Hematopoietic multipotent progenitor cell treated with erythropoietin and hydrocortisone succinate and interleukin-3 and kit ligand, for 4 days (in vitro differentiated cells): Measurements from ENCODE around the gene FNDC11.

Source experiments
- DNase-seq: peaks from one replicate; pipeline ENCODE4 v3.0.0-alpha.2; 2015

The FNDC11 gene, protein sequence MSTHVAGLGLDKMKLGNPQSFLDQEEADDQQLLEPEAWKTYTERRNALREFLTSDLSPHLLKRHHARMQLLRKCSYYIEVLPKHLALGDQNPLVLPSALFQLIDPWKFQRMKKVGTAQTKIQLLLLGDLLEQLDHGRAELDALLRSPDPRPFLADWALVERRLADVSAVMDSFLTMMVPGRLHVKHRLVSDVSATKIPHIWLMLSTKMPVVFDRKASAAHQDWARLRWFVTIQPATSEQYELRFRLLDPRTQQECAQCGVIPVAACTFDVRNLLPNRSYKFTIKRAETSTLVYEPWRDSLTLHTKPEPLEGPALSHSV

GRCh38 chr20:63553933-63554290 is at the start of gene FNDC11:
TSS of gene FNDC11 (plus strand) at chr20:63554159. CDS start at chr20:63555664, 1,505 bp downstream.
- peak; percentile 69 for DNase-seq

DNA sequence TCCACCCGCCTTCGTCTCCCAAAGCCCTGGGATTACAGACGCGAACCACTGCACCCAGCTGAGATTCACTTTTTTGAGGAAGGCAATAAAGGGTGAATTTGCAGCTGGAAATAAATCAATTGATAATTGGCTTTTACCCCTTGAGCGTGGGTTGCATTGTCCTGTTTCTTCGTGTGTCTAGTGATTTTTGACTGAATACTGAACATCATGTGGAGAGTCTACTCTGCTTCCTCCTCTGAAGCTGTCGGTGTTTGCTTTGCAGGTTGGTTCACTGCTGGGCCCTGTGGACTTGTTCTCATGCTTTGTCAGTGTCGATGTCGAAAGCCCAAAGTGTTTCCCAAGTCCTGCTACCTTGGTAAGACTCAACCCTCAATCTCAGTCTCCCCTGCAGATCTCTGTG is 49.3 kb upstream of the FNDC11 start:
- no peak for DNase-seq

DNA sequence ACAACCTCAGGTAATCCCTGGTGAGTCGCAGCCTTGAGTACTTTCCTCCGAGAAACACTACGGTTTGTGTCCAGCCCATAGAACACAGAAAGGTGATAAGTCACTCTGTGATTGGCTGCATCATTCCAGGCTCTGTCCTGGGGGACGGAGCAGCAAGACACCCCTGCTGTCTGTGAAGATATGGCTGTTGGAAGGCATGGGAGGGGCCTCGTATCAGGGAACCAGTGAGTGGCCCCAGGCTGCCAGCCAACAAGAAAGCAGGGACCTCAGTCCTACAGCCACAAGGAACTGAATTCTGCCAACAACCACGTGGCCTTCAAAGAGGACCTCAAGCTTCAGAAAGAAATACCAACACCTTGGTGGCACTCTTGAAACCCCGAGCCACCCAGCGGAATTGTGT is 48.7 kb upstream of the FNDC11 start:
- DNase-seq: no peak

GRCh38 chr20:63505723-63506122 is 48.2 kb upstream of the FNDC11 start:
- no peak for DNase-seq

- DNase-seq: no peak
Observed at GRCh38 chr20:63507083-63507743, 46.7 kb upstream of the FNDC11 start.

GRCh38 chr20:63508072-63508768 is 45.7 kb upstream of the FNDC11 start:
- no peak for DNase-seq

GRCh38 chr20:63509088-63509564 is 44.8 kb upstream of the FNDC11 start:
- no peak for DNase-seq

GRCh38 chr20:63513207-63513606 is 40.8 kb upstream of the FNDC11 start:
- no peak for DNase-seq

GRCh38 chr20:63514520-63514919 is 39.4 kb upstream of the FNDC11 start:
- DNase-seq: peak; percentile 84

DNA sequence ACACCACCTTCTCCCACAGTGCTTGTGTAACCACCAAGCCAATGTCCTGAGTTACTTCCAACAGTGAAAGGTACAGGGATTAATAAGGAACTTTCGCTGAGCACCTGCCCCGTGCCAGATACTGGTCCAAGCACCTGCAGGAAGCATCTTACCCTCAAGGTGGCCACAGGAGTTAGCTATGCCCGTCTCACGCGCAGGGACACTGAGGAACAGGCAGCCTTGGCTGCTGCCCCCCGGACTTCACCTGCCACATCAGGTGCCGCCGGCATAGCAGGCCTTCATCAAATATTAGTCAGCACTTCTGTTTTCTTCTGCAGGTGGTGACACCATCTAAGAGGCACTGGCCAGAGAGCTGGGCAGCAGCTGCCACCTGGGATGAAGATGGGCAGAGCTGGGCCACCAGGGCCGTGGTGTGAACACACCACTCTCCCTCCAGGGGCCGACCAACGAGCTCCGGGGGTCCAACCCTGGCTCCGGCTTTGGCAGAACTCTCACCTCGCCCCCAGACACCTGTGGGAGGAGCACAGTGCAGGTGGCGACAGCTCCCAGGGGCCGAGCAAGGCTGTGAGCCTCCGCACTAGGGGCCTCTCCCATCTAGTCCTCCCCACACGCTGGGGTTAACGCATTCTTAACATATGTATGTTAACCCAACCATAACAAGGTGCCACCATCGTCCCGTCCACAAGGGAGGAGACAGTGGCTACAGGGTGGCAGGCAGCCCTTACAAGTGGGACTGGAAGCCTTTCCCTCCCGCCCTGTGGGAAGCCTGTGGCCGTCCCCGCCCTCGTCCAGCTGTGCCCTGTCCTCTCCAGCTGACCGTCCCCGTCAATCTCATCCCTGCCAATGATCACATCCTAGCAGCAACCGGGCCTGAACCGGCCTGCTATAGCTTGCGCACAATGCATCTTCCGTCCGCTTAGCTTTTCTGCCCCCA is 36.3 kb upstream of the FNDC11 start:
- no peak for DNase-seq

- no peak for DNase-seq
Observed at GRCh38 chr20:63518351-63518861, 35.6 kb upstream of the FNDC11 start.

DNA sequence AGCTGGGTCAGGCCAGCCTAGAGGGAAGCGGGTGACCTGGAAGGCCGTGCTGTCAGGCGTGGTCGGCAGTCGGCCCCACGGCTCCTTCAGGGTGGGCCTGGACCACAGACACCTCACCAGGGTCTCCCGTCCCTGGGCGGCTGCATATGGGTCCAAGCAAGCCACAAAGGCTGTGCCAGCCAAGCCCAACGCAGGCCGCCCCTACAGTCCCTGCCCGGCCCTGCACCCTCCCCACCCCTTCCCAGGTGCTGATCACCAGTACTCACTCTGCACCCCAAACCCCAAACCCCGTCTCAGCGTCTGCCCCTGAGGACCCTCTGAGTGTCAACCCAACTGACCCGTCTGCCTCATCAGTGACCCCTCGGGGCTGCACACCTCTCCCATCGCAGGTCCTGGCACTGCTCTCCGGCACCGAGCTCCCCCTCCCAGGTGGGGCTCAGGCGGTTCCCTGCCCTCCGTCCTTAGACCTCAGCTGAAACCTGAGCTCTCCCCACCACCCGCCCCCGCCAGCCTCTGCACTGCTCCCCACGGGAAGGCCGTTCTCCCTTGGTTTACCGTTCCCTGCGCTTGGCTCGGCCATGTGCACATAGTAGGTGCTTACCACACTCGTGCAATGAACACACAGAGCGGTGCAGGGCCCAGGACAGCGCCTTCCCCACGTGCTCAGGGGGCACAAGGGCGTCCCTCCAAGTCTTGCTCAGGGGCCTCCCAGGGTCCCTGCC is 34.9 kb upstream of the FNDC11 start:
- no peak for DNase-seq

DNA sequence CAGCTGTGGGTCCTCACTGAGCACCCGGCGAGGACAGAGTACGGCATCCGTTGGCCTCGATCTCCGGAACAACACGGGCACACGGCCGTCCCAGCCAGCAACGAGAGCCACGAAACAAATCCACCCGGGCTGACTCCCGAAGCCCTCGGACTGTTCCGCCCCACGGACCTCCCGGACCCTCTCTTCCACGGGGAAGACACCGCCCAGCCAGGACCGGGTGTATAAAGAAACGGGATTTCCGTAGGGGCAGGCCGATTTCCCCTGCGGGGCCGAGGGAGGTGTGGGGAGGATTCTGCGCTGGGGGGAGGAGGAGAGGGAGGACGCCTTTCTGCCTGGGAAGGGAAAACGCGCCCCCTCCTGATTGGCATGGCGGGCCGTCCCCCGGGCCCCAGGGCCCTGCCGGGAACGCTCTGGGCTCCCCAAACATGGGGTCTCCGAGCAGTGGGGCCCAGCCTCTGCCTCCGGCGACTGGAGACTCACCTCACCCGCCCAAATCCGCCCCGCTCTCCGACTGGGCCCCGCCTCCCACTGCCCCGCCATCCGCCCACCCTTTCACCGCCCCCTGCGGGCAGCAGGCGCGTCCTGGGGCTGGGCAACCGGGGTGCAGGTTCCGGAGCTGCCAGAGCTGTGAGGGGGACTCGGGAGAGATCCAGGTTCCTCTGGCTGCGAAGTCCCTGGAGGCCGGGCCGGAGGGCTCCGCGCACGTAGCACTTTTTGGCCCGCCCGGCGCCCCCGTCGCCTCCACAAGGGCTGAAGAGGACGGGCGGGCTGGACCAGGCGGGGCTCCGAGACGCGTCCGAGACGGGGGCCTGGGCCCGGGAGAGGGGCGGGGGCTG is 34.1 kb upstream of the FNDC11 start:
- peak; percentile 67 for DNase-seq

DNA sequence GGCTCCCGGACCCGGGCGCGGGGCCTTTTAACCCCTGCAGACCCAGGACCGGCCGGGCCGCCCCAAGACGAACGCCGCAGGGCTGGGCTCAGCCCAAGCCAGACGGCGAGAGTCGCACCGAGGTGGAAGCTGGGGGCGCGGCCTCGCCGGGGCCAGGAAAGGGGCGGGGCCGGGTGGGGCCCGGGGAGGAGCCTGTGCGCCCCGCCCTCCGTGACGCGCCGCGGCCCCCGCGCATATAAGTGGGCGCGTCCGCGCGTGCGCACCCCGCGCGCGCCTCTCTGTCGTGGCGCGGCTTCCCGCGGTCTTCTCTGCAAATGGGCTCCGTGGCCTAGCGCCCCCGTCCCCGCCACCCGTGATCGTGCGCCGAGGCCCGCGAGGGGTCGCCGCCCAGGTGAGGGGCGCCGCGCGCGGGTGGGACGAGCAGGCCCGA is 33.4 kb upstream of the FNDC11 start, which contains the start of gene PPDPF:
Gene PPDPF, plus strand, starts transcription at position 262 of the 430 bp plus-strand sequence. CDS start 544 bp downstream, outside the sequence.
- peak; percentile 87 for DNase-seq

DNA sequence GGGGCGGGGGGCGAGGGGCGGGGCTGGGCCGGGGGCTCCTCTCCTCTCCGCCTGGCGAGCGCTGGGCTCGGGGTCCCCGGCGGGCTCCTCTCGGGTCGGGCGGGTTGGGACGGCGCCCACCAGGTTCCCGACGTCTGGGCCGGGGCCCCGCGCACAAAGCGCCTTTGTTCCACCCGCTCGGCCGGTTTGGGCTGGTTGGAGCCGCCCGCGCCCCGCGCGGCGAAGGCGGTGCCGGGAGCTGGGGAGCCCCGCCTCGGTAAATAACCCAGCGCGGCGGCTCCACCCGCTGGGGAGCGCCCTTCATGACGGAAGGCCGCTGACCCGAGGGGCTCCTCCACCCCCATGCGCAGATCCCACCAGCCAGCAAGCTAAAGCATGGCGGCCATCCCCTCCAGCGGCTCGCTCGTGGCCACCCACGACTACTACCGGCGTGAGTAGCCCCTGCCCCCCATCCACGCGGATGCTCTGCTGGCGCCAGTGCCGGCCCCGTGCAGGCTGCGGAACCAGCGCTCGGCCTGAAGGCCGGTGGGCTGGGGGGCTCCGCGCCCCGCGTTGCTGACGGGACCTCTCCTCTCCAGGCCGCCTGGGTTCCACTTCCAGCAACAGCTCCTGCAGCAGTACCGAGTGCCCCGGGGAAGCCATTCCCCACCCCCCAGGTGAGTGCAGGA is 32.9 kb upstream of the FNDC11 start:
- DNase-seq: peak; percentile 86

GRCh38 chr20:63521602-63522001 is 32.4 kb upstream of the FNDC11 start:
- no peak for DNase-seq

GRCh38 chr20:63522091-63522868 is 31.7 kb upstream of the FNDC11 start:
- peak; percentile 39 for DNase-seq

DNA sequence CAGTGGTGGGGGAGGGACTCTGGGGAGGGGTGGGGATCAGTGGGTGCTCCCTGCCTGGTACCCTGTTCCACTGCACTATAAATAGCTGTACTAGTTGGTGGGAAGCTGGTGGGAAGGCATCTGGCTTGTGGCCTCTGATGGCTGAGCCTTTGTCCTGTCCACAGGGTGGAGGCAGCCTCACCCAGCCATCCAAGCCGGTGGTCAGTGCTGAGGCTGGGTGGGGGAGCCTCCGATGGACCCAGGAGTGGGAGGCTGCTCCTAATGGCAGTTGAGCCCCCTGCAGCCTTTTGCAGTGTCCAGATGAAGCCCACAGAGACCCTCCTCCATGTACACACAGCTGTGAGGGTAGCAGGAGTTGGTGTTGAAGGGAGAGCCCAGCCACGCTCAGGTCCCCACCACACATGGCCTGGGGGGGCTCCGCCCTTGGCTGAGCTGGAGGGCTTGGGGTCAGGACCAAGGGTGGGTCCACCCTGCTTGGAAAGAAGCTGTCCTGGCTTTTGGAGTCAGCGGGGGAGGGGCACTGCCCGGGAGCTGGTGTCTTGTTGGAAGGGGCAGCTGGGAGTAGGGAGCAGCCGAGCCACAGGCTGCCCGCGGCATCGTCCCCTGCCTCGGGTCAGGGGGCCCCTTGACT is 30.9 kb upstream of the FNDC11 start:
- DNase-seq: no peak

DNA sequence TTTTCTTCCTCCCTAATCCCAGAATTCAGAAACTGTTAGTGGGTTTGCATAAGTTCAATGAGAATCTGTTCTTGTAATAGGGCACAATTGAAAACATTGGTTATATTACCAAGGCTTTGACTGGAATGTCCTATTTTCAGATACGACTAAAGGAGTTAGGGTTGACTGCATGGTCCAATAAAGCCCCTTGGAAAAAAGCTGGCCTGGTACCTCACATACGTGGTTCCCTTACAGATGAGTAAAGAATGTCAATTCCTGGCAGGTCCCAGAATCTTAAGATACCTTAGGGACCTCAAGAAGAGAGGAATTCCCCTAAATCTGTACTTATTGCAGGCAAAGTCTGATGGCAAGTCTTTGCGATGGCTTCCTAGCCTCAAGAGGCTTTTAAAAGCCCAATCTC is 28.8 kb upstream of the FNDC11 start:
- no peak for DNase-seq
